ENCODE measurements around the gene DZIP1. TPM values are rescaled to one million over a fixed set of nuclear protein-coding genes. Genes with fewer than 3 reads are reported as not detected.
"Not testable (repeated sequence)": the region's sequence is repeated elsewhere in the genome, so short reads cannot be mapped to it uniquely, and the experiment has no call there.

DZIP1 gene
- total RNA-seq, 1 donor from 2014 or later, result 18.3 TPM

DNA sequence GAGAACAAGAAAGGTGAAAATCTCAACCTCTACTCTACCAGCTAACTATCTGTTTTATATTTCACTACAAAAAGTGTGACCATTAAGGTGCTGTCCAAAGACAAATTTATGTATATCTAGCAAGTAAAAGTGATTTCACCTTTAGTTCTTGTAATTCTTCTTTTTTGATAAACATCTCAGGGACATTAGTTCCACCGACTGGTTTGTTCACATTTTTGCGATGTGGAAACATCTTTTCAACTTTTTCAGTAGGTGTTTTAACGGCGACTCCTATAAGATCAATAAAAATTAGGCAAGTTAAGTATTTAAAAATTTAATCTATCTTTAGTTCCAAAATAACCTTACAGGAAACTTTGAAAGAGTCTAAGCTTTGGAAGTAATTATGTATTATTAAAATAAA is 58.6 kb downstream of the DZIP1 start:
- DNase-seq (ENCODE audit: low read depth), result no peak
- no peak overlapping the region for H3K4me3 ChIP-seq (ENCODE audit: low read depth, low read length)
- no peak for TF ChIP-seq CTCF (conservative IDR thresholded peaks at IDR 0.05; ENCODE audit: low read depth, low read length)

DNA sequence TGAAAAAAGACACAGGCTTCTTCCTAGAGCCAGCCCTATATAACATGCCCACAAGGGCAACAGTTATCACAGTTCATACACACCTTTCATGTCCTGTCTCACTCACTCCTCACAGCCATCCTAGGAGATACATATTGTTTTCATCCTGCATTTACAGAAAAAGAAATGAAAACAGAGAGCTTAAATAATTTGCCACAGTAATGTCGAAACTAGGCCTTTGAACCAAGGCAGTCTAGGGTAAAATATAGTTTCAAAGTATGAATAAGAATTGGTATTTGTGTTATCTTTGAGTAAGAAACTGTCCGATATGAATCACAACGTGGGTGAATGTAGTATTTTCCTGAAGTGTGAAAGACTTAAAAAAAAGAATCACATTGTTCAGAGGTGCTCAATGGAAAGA is 65.2 kb downstream of the DZIP1 start:
- TF ChIP-seq CTCF (conservative IDR thresholded peaks at IDR 0.05; ENCODE audit: low read depth, low read length), result no peak
- H3K4me3 ChIP-seq (ENCODE audit: low read depth, low read length), result no peak overlapping the region
- DNase-seq (ENCODE audit: low read depth), result no peak

- no peak overlapping the region for H3K4me3 ChIP-seq (ENCODE audit: low read depth, low read length)
- no peak for TF ChIP-seq CTCF (conservative IDR thresholded peaks at IDR 0.05; ENCODE audit: low read depth, low read length)
- no peak for DNase-seq (ENCODE audit: low read depth)
Observed at GRCh38 chr13:95573221-95573620, 71.3 kb downstream of the DZIP1 start.

- no peak for TF ChIP-seq CTCF (conservative IDR thresholded peaks at IDR 0.05; ENCODE audit: low read depth, low read length)
- DNase-seq (ENCODE audit: low read depth), result no peak
Observed at GRCh38 chr13:95571941-95572340, 72.6 kb downstream of the DZIP1 start.

GRCh38 chr13:95570016-95570415 is 74.5 kb downstream of the DZIP1 start:
- TF ChIP-seq CTCF (conservative IDR thresholded peaks at IDR 0.05; ENCODE audit: low read depth, low read length), result no peak
- no peak for DNase-seq (ENCODE audit: low read depth)
- no peak overlapping the region for H3K4me3 ChIP-seq (ENCODE audit: low read depth, low read length)

More at GRCh38 chr13:95571941-95572340, 72.6 kb downstream of the DZIP1 start:
- H3K4me3 ChIP-seq (ENCODE audit: low read depth, low read length), result no peak overlapping the region

- peak; percentile 29 for DNase-seq (ENCODE audit: low read depth)
- TF ChIP-seq CTCF (conservative IDR thresholded peaks at IDR 0.05; ENCODE audit: low read depth, low read length), result no peak
- H3K4me3 ChIP-seq (ENCODE audit: low read depth, low read length), result no peak overlapping the region
Observed at GRCh38 chr13:95568131-95568530, 76.4 kb downstream of the DZIP1 start.

DNA sequence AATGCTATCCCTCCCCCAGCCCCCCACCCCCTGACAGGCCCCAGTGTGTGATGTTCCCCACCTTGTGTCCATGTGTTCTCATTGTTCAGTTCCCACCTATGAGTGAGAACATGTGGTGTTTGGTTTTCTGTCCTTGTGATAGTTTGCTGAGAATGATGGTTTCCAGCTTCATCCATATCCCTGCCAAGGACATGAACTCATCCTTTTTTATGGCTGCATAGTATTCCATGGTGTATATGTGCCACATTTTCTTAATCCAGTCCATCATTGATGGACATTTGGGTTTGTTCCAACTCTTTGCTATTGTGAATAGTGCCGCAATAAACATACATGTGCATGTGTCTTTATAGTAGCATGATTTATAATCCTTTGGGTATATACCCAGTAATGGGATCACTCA is 78.7 kb downstream of the DZIP1 start:
- DNase-seq (ENCODE audit: low read depth); H3K4me3 ChIP-seq (ENCODE audit: low read depth, low read length): not testable (repeated sequence)

Measured in epithelial cell of proximal tubule (primary cell).